ENCODE data around the gene KANTR. TPM values are rescaled to one million over a fixed set of nuclear protein-coding genes. Genes with fewer than 3 reads are reported as not detected.

Gene KANTR
- total and polyA plus RNA-seq, 9 of the 15 experiments (the other 6 are each of a cell fraction or from before 2014, with no cell fraction given): 1.0 to 5.7 (median 3.4) TPM

DNA sequence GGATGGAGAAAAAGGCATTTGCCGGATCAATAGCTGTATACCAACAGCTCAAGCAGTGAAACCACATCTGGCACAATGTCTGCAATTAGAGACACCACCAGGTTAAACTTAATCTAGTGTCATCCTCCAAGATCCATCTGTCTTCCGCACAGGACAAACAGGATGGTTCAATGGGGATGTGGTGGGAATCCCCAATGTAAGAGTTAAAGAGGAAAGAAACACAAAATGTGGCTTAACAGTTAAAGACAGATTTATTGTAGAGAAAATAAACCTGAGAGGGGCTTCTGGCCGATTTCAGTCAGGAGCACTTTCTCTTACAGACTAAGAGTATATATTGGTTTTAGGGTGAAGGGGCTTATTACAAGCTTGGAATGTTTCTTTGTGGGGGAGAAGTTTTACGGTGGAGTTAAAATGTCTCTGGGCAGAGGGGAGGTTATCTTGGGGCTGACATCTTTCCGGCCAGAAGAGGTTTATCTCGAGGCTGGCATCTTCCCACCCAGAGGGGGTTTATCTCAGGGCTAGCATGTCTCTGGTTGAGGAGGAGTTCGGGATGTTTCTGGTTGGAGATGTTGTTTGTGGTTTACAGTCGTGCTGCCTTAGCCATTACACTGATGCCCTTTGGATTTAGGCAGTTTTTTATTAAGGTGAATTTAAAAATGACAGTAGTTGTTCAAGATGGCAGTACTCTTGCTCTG lies 61.7 kb downstream of the KANTR start:
- intact Hi-C loops (cut with micrococcal nuclease): no loop called here
- Histone ChIP-seq H4K20me1 (replicated peaks; ENCODE audit: control insufficient read depth, insufficient read depth, low read length) (no peaks in the 10 kb centered on the region), H3K27me3 (ENCODE audit: control insufficient read depth in 2 of 2, insufficient read depth in 2 of 2, low read length in 2 of 2) (no peaks in the 10 kb centered on the region; a peak in 1 of 5 replicates), H3K4me3 (no peak overlapping the region), H3K9me3 (replicated peaks; ENCODE audit: control insufficient read depth, insufficient read depth, low read depth, low read length) (0 out of 2 replicates have a peak, but pooled peaks cover 2% of the 10 kb centered on the region), H3K9me1 (ENCODE audit: control insufficient read depth, insufficient read depth, low read length) (no peaks in the 10 kb centered on the region), H3K4me2 (ENCODE audit: insufficient read depth, low read length) (no peak overlapping the region), H2AFZ (ENCODE audit: low read depth, low read length) (no peak overlapping the region), H3K4me1 (replicated peaks in 1 of 2; ENCODE audit: control insufficient read depth in 2 of 2, insufficient read depth in 2 of 2, low read length in 2 of 2) (no peaks in the 10 kb centered on the region), H3K27ac (ENCODE audit: extremely low read depth, low read depth, low read length) (no peak overlapping the region), H3K9ac (ENCODE audit: insufficient read depth in 1 of 2, low read depth in 2 of 2, low read length in 2 of 2) (no peak overlapping the region), H3K36me3 (ENCODE audit: control insufficient read depth, insufficient read depth, low read length) (no peaks in the 10 kb centered on the region), H3K79me2 (ENCODE audit: control insufficient read depth, insufficient read depth, low read length) (no peaks in the 10 kb centered on the region)
- in situ Hi-C loops (cut with MboI): no loop called here
- no TSS peak for BruUV-seq (replicated peaks)
- ChIA-PET CTCF (ENCODE audit: low intra/inter-chr PET ratio) (no interaction called here), POLR2A (no interaction called here)
- WGBS (ENCODE audit: insufficient coverage, low coverage, missing lambda C conversion rate): 13% methylated on average over 8 of the region's 8 CpGs
- no peak for ATAC-seq
- no peak for FAIRE-seq
- DNase-seq (ENCODE audit: extremely low read depth in 1 of 4, low spot score in 3 of 4): peak in 1 of 4 experiments; percentile 20
- TF ChIP-seq, protein P1, sequence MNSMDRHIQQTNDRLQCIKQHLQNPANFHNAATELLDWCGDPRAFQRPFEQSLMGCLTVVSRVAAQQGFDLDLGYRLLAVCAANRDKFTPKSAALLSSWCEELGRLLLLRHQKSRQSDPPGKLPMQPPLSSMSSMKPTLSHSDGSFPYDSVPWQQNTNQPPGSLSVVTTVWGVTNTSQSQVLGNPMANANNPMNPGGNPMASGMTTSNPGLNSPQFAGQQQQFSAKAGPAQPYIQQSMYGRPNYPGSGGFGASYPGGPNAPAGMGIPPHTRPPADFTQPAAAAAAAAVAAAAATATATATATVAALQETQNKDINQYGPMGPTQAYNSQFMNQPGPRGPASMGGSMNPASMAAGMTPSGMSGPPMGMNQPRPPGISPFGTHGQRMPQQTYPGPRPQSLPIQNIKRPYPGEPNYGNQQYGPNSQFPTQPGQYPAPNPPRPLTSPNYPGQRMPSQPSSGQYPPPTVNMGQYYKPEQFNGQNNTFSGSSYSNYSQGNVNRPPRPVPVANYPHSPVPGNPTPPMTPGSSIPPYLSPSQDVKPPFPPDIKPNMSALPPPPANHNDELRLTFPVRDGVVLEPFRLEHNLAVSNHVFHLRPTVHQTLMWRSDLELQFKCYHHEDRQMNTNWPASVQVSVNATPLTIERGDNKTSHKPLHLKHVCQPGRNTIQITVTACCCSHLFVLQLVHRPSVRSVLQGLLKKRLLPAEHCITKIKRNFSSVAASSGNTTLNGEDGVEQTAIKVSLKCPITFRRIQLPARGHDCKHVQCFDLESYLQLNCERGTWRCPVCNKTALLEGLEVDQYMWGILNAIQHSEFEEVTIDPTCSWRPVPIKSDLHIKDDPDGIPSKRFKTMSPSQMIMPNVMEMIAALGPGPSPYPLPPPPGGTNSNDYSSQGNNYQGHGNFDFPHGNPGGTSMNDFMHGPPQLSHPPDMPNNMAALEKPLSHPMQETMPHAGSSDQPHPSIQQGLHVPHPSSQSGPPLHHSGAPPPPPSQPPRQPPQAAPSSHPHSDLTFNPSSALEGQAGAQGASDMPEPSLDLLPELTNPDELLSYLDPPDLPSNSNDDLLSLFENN (IDR thresholded peaks at IDR 0.05; ENCODE audit: low read depth in 2 of 2, low read length in 2 of 2): no peak
- TF ChIP-seq TCF3 (CRISPR knock-in tag; IDR thresholded peaks at IDR 0.05) (peak; percentile 10; the same call in 1 of the 2 replicates), XRCC5 (IDR thresholded peaks at IDR 0.05; ENCODE audit: low read depth, low read length) (no peak), HES1 (IDR thresholded peaks at IDR 0.05; ENCODE audit: low read depth) (peak; percentile 68), RAD21 (CRISPR knock-in tag; conservative IDR thresholded peaks at IDR 0.05 in 1 of 2, IDR thresholded peaks at IDR 0.05 in 1 of 2) (no peak), CBFA2T3 (IDR thresholded peaks at IDR 0.05) (peak; percentile 71), CBFA2T2 (conservative IDR thresholded peaks at IDR 0.05) (peak; percentile 45; the same call in 1 of the 2 replicates)
- TF ChIP-seq, protein P2, sequence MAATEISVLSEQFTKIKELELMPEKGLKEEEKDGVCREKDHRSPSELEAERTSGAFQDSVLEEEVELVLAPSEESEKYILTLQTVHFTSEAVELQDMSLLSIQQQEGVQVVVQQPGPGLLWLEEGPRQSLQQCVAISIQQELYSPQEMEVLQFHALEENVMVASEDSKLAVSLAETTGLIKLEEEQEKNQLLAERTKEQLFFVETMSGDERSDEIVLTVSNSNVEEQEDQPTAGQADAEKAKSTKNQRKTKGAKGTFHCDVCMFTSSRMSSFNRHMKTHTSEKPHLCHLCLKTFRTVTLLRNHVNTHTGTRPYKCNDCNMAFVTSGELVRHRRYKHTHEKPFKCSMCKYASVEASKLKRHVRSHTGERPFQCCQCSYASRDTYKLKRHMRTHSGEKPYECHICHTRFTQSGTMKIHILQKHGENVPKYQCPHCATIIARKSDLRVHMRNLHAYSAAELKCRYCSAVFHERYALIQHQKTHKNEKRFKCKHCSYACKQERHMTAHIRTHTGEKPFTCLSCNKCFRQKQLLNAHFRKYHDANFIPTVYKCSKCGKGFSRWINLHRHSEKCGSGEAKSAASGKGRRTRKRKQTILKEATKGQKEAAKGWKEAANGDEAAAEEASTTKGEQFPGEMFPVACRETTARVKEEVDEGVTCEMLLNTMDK (IDR thresholded peaks at IDR 0.05; ENCODE audit: borderline replicate concordance, insufficient read depth, low read depth, low read length, poor library complexity, severe bottlenecking): no peak
- TF ChIP-seq, protein P3, sequence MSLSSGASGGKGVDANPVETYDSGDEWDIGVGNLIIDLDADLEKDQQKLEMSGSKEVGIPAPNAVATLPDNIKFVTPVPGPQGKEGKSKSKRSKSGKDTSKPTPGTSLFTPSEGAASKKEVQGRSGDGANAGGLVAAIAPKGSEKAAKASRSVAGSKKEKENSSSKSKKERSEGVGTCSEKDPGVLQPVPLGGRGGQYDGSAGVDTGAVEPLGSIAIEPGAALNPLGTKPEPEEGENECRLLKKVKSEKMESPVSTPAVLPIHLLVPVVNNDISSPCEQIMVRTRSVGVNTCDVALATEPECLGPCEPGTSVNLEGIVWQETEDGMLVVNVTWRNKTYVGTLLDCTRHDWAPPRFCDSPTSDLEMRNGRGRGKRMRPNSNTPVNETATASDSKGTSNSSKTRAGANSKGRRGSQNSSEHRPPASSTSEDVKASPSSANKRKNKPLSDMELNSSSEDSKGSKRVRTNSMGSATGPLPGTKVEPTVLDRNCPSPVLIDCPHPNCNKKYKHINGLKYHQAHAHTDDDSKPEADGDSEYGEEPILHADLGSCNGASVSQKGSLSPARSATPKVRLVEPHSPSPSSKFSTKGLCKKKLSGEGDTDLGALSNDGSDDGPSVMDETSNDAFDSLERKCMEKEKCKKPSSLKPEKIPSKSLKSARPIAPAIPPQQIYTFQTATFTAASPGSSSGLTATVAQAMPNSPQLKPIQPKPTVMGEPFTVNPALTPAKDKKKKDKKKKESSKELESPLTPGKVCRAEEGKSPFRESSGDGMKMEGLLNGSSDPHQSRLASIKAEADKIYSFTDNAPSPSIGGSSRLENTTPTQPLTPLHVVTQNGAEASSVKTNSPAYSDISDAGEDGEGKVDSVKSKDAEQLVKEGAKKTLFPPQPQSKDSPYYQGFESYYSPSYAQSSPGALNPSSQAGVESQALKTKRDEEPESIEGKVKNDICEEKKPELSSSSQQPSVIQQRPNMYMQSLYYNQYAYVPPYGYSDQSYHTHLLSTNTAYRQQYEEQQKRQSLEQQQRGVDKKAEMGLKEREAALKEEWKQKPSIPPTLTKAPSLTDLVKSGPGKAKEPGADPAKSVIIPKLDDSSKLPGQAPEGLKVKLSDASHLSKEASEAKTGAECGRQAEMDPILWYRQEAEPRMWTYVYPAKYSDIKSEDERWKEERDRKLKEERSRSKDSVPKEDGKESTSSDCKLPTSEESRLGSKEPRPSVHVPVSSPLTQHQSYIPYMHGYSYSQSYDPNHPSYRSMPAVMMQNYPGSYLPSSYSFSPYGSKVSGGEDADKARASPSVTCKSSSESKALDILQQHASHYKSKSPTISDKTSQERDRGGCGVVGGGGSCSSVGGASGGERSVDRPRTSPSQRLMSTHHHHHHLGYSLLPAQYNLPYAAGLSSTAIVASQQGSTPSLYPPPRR (CRISPR knock-in tag; IDR thresholded peaks at IDR 0.05; ENCODE audit: borderline replicate concordance): no peak

Measured in K562 (cell line).